K562 (cell line): Measurements from ENCODE around the gene HJV. TPM values are rescaled to one million over a fixed set of nuclear protein-coding genes. Genes with fewer than 3 reads are reported as not detected.
A peak's percentile ranks its signal among the peaks of the same experiment; 100 is the strongest.

Experiments
- HOXB6 ChIP-seq: fragments of 250-450 bp; sonication (Bioruptor Pico); IDR thresholded peaks from 2 replicates; pipeline ENCODE4 v1.5.1; 2022; ENCODE audit warnings: mild to moderate bottlenecking, borderline replicate concordance
- RHOXF2B ChIP-seq: fragments of 250-450 bp; sonication (Bioruptor Pico); conservative IDR thresholded peaks from 2 replicates; pipeline ENCODE4 v1.5.1; 2021
- SMAD1 ChIP-seq: fragments of 150-350 bp; IDR thresholded peaks from 2 replicates; pipeline ENCODE4 v1.6.1; 2014; ENCODE audit warnings: low read length, low read depth; ENCODE audit not compliant: partially characterized antibody
- ZNF778 ChIP-seq: fragments of 450-650 bp; formaldehyde crosslinking; IDR thresholded peaks from 2 replicates; pipeline ENCODE4 v1.4.0; 2020; ENCODE audit warnings: mild to moderate bottlenecking, moderate library complexity
- polyA plus RNA-seq, 8 experiments: library from polyadenylated mRNA; depleted of rRNA in 4 of 8; stranded (reverse) in 5 of 8; unstranded in 3 of 8; fragments of >200 nt; fragmentation: Nextera tagmentation in 2 of 8; fragmentation: Illumina TruSeq in 1 of 8; extraction: Ambion mirVana in 2 of 8; extraction: Trizol in 1 of 8; gene quantifications; 2 replicates each; pipeline versions ENCODE4 v1.2.1 to v1.2.3, GENCODE V29; 2011 to 2014; ENCODE audit warnings: inconsistent platforms in 1 of 8, missing spikeins in 1 of 8
- total RNA-seq, 7 experiments: library from RNA; depleted of rRNA in 6 of 7; stranded (reverse); fragments of >200 nt in 6 of 7; fragmentation: Illumina TruSeq in 2 of 7; extraction: Trizol in 2 of 7; gene quantifications; 2 replicates each; pipeline versions ENCODE4 v1.2.1 to v1.2.3, GENCODE V29; 2011 to 2021; ENCODE audit warnings: low replicate concordance in 1 of 7
- TF ChIP-seq, protein P1 (sequence below): fragments of 450-650 bp; IDR thresholded peaks from 2 replicates; pipeline ENCODE4 v1.6.1; 2016; ENCODE audit warnings: mild to moderate bottlenecking, moderate library complexity
- TF ChIP-seq, protein P2 (sequence below): fragments of 450-650 bp; conservative IDR thresholded peaks from 2 replicates; pipeline ENCODE4 v1.6.1; 2016; ENCODE audit warnings: missing genetic modification characterization, low read depth, mild to moderate bottlenecking, missing compliant biosample characterization, moderate library complexity
- TF ChIP-seq, protein P3 (sequence below), 3 experiments: IDR thresholded peaks in 2 of 3; conservative IDR thresholded peaks in 1 of 3; 2 replicates each; pipeline ENCODE4 v1.5.1; 2011 to 2012; ENCODE audit warnings: low read length in 3 of 3, mild to moderate bottlenecking in 3 of 3, control low read depth in 2 of 3, improper control_type of control experiment in 1 of 3, inconsistent platforms in 1 of 3, low read depth in 1 of 3, mixed read lengths in 1 of 3, moderate library complexity in 1 of 3; ENCODE audit not compliant: insufficient read depth in 2 of 3
- TF ChIP-seq, protein P4 (sequence below): fragments of 450-650 bp; formaldehyde crosslinking; IDR thresholded peaks from 2 replicates; pipeline ENCODE4 v1.4.0; 2022; ENCODE audit warnings: missing genetic modification characterization
- TF ChIP-seq, protein P5 (sequence below): fragments of 450-650 bp; IDR thresholded peaks from 2 replicates; pipeline ENCODE4 v1.6.1; 2016; ENCODE audit warnings: mild to moderate bottlenecking

HJV gene
- total and polyA plus RNA-seq, 9 of the 15 experiments (the other 6 are each of a cell fraction or from before 2014, with no cell fraction given): 1.0 to 6.6 (median 2.4) TPM

DNA sequence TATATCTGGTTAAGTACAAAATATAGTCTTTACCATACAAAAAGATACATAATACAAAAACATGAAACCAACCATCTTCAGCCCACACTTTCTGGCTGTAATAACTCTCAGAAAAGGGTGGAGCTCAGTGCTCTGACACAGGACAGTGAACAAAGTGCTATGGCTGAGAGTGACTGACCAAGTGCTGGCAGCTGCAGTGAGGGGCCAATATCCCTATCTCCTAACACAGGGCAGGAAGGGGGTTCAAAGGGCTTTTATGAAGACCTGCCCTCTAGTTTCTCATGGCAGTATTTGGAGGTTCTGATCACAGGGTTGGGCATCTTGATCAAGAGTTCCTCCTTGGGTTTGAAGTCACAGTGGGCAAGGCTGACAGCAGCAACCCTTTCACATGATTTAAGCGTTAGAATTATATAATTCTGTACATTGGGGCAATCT, 29.0 kb downstream of the HJV start (continued):
- TF ChIP-seq, protein P1, sequence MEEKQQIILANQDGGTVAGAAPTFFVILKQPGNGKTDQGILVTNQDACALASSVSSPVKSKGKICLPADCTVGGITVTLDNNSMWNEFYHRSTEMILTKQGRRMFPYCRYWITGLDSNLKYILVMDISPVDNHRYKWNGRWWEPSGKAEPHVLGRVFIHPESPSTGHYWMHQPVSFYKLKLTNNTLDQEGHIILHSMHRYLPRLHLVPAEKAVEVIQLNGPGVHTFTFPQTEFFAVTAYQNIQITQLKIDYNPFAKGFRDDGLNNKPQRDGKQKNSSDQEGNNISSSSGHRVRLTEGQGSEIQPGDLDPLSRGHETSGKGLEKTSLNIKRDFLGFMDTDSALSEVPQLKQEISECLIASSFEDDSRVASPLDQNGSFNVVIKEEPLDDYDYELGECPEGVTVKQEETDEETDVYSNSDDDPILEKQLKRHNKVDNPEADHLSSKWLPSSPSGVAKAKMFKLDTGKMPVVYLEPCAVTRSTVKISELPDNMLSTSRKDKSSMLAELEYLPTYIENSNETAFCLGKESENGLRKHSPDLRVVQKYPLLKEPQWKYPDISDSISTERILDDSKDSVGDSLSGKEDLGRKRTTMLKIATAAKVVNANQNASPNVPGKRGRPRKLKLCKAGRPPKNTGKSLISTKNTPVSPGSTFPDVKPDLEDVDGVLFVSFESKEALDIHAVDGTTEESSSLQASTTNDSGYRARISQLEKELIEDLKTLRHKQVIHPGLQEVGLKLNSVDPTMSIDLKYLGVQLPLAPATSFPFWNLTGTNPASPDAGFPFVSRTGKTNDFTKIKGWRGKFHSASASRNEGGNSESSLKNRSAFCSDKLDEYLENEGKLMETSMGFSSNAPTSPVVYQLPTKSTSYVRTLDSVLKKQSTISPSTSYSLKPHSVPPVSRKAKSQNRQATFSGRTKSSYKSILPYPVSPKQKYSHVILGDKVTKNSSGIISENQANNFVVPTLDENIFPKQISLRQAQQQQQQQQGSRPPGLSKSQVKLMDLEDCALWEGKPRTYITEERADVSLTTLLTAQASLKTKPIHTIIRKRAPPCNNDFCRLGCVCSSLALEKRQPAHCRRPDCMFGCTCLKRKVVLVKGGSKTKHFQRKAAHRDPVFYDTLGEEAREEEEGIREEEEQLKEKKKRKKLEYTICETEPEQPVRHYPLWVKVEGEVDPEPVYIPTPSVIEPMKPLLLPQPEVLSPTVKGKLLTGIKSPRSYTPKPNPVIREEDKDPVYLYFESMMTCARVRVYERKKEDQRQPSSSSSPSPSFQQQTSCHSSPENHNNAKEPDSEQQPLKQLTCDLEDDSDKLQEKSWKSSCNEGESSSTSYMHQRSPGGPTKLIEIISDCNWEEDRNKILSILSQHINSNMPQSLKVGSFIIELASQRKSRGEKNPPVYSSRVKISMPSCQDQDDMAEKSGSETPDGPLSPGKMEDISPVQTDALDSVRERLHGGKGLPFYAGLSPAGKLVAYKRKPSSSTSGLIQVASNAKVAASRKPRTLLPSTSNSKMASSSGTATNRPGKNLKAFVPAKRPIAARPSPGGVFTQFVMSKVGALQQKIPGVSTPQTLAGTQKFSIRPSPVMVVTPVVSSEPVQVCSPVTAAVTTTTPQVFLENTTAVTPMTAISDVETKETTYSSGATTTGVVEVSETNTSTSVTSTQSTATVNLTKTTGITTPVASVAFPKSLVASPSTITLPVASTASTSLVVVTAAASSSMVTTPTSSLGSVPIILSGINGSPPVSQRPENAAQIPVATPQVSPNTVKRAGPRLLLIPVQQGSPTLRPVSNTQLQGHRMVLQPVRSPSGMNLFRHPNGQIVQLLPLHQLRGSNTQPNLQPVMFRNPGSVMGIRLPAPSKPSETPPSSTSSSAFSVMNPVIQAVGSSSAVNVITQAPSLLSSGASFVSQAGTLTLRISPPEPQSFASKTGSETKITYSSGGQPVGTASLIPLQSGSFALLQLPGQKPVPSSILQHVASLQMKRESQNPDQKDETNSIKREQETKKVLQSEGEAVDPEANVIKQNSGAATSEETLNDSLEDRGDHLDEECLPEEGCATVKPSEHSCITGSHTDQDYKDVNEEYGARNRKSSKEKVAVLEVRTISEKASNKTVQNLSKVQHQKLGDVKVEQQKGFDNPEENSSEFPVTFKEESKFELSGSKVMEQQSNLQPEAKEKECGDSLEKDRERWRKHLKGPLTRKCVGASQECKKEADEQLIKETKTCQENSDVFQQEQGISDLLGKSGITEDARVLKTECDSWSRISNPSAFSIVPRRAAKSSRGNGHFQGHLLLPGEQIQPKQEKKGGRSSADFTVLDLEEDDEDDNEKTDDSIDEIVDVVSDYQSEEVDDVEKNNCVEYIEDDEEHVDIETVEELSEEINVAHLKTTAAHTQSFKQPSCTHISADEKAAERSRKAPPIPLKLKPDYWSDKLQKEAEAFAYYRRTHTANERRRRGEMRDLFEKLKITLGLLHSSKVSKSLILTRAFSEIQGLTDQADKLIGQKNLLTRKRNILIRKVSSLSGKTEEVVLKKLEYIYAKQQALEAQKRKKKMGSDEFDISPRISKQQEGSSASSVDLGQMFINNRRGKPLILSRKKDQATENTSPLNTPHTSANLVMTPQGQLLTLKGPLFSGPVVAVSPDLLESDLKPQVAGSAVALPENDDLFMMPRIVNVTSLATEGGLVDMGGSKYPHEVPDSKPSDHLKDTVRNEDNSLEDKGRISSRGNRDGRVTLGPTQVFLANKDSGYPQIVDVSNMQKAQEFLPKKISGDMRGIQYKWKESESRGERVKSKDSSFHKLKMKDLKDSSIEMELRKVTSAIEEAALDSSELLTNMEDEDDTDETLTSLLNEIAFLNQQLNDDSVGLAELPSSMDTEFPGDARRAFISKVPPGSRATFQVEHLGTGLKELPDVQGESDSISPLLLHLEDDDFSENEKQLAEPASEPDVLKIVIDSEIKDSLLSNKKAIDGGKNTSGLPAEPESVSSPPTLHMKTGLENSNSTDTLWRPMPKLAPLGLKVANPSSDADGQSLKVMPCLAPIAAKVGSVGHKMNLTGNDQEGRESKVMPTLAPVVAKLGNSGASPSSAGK: no peak
- TF ChIP-seq, protein P2, sequence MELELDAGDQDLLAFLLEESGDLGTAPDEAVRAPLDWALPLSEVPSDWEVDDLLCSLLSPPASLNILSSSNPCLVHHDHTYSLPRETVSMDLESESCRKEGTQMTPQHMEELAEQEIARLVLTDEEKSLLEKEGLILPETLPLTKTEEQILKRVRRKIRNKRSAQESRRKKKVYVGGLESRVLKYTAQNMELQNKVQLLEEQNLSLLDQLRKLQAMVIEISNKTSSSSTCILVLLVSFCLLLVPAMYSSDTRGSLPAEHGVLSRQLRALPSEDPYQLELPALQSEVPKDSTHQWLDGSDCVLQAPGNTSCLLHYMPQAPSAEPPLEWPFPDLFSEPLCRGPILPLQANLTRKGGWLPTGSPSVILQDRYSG: no peak
- TF ChIP-seq ZNF778 (CRISPR knock-in tag): no peak
- TF ChIP-seq, protein P3, sequence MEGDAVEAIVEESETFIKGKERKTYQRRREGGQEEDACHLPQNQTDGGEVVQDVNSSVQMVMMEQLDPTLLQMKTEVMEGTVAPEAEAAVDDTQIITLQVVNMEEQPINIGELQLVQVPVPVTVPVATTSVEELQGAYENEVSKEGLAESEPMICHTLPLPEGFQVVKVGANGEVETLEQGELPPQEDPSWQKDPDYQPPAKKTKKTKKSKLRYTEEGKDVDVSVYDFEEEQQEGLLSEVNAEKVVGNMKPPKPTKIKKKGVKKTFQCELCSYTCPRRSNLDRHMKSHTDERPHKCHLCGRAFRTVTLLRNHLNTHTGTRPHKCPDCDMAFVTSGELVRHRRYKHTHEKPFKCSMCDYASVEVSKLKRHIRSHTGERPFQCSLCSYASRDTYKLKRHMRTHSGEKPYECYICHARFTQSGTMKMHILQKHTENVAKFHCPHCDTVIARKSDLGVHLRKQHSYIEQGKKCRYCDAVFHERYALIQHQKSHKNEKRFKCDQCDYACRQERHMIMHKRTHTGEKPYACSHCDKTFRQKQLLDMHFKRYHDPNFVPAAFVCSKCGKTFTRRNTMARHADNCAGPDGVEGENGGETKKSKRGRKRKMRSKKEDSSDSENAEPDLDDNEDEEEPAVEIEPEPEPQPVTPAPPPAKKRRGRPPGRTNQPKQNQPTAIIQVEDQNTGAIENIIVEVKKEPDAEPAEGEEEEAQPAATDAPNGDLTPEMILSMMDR (IDR thresholded peaks at IDR 0.05 in 2 of 3, conservative IDR thresholded peaks at IDR 0.05 in 1 of 3; ENCODE audit: insufficient read depth in 2 of 3, low read depth in 1 of 3, low read length in 3 of 3): no peak
- TF ChIP-seq RHOXF2B (CRISPR knock-in tag): peak; percentile 61; the same call in 1 of the 2 replicates
- TF ChIP-seq HOXB6: peak; percentile 66; the same call in 1 of the 2 replicates
- TF ChIP-seq SMAD1: peak; percentile 74
- TF ChIP-seq, protein P4, sequence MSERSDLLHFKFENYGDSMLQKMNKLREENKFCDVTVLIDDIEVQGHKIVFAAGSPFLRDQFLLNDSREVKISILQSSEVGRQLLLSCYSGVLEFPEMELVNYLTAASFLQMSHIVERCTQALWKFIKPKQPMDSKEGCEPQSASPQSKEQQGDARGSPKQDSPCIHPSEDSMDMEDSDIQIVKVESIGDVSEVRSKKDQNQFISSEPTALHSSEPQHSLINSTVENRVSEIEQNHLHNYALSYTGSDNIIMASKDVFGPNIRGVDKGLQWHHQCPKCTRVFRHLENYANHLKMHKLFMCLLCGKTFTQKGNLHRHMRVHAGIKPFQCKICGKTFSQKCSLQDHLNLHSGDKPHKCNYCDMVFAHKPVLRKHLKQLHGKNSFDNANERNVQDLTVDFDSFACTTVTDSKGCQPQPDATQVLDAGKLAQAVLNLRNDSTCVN: no peak
- TF ChIP-seq, protein P5, sequence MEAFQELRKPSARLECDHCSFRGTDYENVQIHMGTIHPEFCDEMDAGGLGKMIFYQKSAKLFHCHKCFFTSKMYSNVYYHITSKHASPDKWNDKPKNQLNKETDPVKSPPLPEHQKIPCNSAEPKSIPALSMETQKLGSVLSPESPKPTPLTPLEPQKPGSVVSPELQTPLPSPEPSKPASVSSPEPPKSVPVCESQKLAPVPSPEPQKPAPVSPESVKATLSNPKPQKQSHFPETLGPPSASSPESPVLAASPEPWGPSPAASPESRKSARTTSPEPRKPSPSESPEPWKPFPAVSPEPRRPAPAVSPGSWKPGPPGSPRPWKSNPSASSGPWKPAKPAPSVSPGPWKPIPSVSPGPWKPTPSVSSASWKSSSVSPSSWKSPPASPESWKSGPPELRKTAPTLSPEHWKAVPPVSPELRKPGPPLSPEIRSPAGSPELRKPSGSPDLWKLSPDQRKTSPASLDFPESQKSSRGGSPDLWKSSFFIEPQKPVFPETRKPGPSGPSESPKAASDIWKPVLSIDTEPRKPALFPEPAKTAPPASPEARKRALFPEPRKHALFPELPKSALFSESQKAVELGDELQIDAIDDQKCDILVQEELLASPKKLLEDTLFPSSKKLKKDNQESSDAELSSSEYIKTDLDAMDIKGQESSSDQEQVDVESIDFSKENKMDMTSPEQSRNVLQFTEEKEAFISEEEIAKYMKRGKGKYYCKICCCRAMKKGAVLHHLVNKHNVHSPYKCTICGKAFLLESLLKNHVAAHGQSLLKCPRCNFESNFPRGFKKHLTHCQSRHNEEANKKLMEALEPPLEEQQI: no peak
